PFSK-1 (cell line): ENCODE measurements around the gene AUTS2.

Experiments
- FOXP2 ChIP-seq: optimal IDR thresholded peaks from 2 replicates; pipeline ENCODE3; 2011; ENCODE audit warnings: borderline replicate concordance, control low read depth, inconsistent platforms; ENCODE audit not compliant: insufficient read depth; ENCODE audit errors: extremely low read length, extremely low read depth
- POLR2AphosphoS5 ChIP-seq: IDR thresholded peaks from 2 replicates; pipeline ENCODE4 v1.6.1; 2012; ENCODE audit warnings: low read depth, mild to moderate bottlenecking, control low read depth, low read length, moderate library complexity
- REST ChIP-seq, 2 experiments: IDR thresholded peaks; 2 replicates each; pipeline versions ENCODE4 v1.6.1 to v1.8.0; 2011 to 2012; ENCODE audit warnings: low read depth in 2 of 2, low read length in 2 of 2, control low read depth in 1 of 2, inconsistent platforms in 1 of 2, mild to moderate bottlenecking in 1 of 2, moderate library complexity in 1 of 2; ENCODE audit not compliant: insufficient read depth in 1 of 2
- SIN3A ChIP-seq: IDR thresholded peaks from 2 replicates; pipeline ENCODE4 v1.6.1; 2012; ENCODE audit warnings: mild to moderate bottlenecking, low read length, moderate library complexity, borderline replicate concordance; ENCODE audit not compliant: insufficient read depth
- TAF1 ChIP-seq: IDR thresholded peaks from 2 replicates; pipeline ENCODE4 v1.6.1; 2012; ENCODE audit warnings: low read length, control low read depth, borderline replicate concordance; ENCODE audit not compliant: insufficient read depth

The AUTS2 gene

DNA sequence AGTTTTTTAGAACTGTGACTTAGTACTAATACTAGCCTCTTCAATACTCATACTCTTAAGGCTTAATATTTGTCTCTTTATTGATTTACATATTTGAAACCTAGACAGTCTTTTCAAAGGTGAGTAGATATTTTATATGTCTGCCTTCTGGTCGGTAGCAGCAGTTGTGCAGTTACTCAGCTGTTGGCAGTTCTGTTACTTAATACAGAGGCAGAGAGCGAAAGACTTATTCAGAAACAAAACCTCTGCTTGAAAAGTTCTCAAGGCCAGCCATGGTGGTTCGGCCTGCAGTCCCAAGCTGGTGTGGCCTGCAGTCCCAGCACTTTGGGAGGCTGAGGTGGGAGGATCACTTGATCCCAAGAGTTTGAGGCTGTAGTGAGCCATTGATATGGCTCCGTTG, 84.2 kb downstream of the AUTS2 start:
- TF ChIP-seq TAF1, result no peak
- no peak for TF ChIP-seq REST (IDR thresholded peaks at IDR 0.05; ENCODE audit: insufficient read depth in 1 of 2, low read depth in 2 of 2, low read length in 2 of 2)
- TF ChIP-seq POLR2AphosphoS5, result no peak
- no peak for TF ChIP-seq FOXP2
- TF ChIP-seq SIN3A, result no peak

DNA sequence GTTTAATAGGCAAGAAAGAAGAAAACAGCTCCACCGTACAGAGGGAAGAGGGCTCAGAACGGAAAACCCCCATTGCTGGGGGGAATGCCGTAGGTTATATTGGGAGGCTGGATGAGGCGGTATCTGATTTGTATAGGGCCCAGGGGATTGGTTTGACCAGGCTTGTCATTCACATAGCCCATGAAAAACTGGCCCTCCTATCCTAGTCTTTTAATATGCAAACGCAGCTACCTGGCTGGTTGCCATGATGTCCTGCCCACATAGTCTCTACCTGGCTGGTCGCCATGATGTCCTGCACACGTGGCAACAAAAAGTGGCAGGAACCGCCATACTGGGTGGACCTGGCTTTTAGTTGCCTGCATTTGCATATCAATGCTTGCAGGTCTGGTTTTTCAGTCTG, 84.7 kb downstream of the AUTS2 start:
- TF ChIP-seq REST (IDR thresholded peaks at IDR 0.05; ENCODE audit: insufficient read depth in 1 of 2, low read depth in 2 of 2, low read length in 2 of 2) (no peak), FOXP2 (no peak), SIN3A (no peak), TAF1 (no peak), POLR2AphosphoS5 (no peak)

DNA sequence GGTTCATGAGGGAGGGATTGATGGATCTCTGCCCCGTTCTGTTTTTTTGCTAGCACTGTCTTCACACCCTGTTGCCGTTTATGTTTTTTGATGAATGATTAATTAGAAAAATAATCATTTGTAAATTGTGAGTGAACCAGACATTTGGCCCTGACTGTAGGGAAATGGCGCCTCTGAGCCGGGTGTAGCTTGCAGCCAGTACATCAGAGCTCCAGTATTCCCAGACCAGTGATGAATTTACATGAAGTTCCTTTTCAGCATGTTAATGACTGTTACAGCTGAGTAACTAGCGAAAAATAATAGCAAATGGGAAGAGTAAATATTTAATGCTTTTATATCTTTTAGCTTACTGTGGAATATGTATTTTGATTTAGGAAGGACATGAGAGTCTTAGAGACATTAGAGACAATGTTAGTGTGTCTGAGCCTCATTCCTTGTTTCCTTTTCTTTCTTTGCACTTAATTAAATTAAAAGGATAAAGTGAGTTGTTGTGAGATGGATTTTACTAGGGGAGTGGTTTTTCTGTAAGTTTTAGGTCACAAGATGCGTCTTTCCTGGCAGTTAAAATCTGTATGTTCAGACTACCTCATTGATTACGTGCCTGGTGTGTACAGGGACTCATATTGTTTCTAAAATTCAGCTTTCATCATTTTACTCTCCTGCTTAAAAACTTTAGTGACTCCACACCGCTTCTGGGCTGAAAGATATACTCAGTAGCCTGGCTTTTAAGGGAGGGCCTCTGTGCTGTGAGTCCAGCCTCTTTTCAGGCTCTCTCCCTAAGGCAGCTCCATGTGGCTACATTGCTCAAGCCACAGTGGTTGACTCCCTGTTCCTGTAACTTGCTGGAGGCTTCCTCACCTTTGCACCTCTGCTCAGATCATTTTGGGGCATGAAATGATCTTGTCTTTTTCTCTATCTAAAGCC, 86.4 kb downstream of the AUTS2 start:
- TF ChIP-seq FOXP2 (no peak), TAF1 (no peak), SIN3A (no peak), REST (IDR thresholded peaks at IDR 0.05; ENCODE audit: insufficient read depth in 1 of 2, low read depth in 2 of 2, low read length in 2 of 2) (0 out of 4 replicates have a peak, but pooled peaks of 1 of the 2 experiments have one; percentile 0), POLR2AphosphoS5 (no peak)

GRCh38 chr7:69685293-69685631, 87.0 kb downstream of the AUTS2 start:
- TF ChIP-seq TAF1 (no peak), SIN3A (no peak), REST (IDR thresholded peaks at IDR 0.05; ENCODE audit: insufficient read depth in 1 of 2, low read depth in 2 of 2, low read length in 2 of 2) (no peak)
